Sigmoid colon (tissue), 7 donors: ENCODE data around the gene TIMM13. TPM values are rescaled to one million over a fixed set of nuclear protein-coding genes. Genes with fewer than 3 reads are reported as not detected.
"Not testable (repeated sequence)": the region's sequence is repeated elsewhere in the genome, so short reads cannot be mapped to it uniquely, and the experiment has no call there.

ENCODE experiments used
- DNase-seq: peaks from one replicate; pipeline ENCODE4 v3.0.0-alpha.2; 2019
- H3K27ac ChIP-seq, 4 donors: fragments of 200-600 bp; sonication (generic); one replicate each; pipeline ENCODE4 v1.5.1; 2016 to 2019; ENCODE audit warnings: mild to moderate bottlenecking in 1 of 4
- H3K27me3 ChIP-seq, 3 donors: fragments of 200-600 bp; sonication (generic); one replicate each; pipeline ENCODE4 v1.5.1; 2019; ENCODE audit warnings: mild to moderate bottlenecking in 1 of 3
- H3K36me3 ChIP-seq, 4 donors: fragments of 200-600 bp; sonication (generic); one replicate each; pipeline ENCODE4 v1.5.1; 2016 to 2019
- H3K4me1 ChIP-seq, 4 donors: fragments of 200-600 bp; sonication (generic); one replicate each; pipeline ENCODE4 v1.5.1; 2017 to 2019
- H3K4me3 ChIP-seq, 4 donors: fragments of 200-600 bp; sonication (generic); one replicate each; pipeline ENCODE4 v1.5.1; 2017 to 2019; ENCODE audit warnings: mild to moderate bottlenecking in 2 of 4, moderate library complexity in 1 of 4
- H3K9me3 ChIP-seq, 4 donors: fragments of 200-600 bp in 3 of 4; sonication (generic) in 3 of 4; one replicate each; pipeline versions ENCODE4 v1.5.1 to v1.6.1; 2013 to 2019
- CTCF ChIP-seq, 4 experiments: fragments of 450-650 bp in 3 of 4; fragments of 200-600 bp in 1 of 4; IDR thresholded peaks; one replicate each; pipeline ENCODE4 v1.5.1; 2016 to 2019; ENCODE audit warnings: antibody characterized with exemption in 4 of 4, mild to moderate bottlenecking in 3 of 4, moderate library complexity in 2 of 4
- EP300 ChIP-seq, 4 donors: sonication (generic); formaldehyde crosslinking; IDR thresholded peaks; one replicate each; pipeline ENCODE4 v1.6.1; 2017; ENCODE audit warnings: antibody characterized with exemption in 4 of 4
- POLR2A ChIP-seq, 2 donors: fragments of 450-650 bp; IDR thresholded peaks; one replicate each; pipeline ENCODE4 v1.6.1; 2016; ENCODE audit warnings: antibody characterized with exemption in 2 of 2, mild to moderate bottlenecking in 2 of 2, moderate library complexity in 2 of 2
- POLR2AphosphoS5 ChIP-seq, 4 donors: sonication (generic); formaldehyde crosslinking; IDR thresholded peaks; one replicate each; pipeline ENCODE4 v1.6.1; 2017; ENCODE audit warnings: antibody characterized with exemption in 4 of 4
- WGBS, 2 donors: extraction: QIAGEN DNeasy Blood & Tissue Kit; methylation state at CpG; one replicate each; pipeline ENCODE4 v1.1.7; 2013; 5-methylcytosine and 5-hydroxymethylcytosine counted together
- intact Hi-C: fragments of 100-400 bp; cut with DNase I; formaldehyde crosslinking; loops from one replicate; pipeline ENCODE4 v1.15.1; 2023
- polyA plus RNA-seq, 3 donors: library from polyadenylated mRNA; stranded (reverse); fragments of 200-250 nt; gene quantifications; one replicate each; pipeline ENCODE4 v1.2.3, GENCODE V29; 2013
- total RNA-seq, 4 donors: library from RNA; depleted of rRNA; stranded (reverse); fragments of >200 nt; gene quantifications; one replicate each; pipeline ENCODE4 v1.1.0, GENCODE V29; 2016
- donor health status: healthy with polysubstance abuse.
- donor health status: Bipolar disorder and iron deficiency.
- donor health status: healthy.

Gene TIMM13
- total and polyA plus RNA-seq, 7 donors: 23.6 to 135 (median 29.3) TPM

- H3K9me3 ChIP-seq: no peaks in the 10 kb centered on the region
- no peak overlapping the region for H3K27ac ChIP-seq
- 85 to 88% methylated on average over 13 of the region's 13 CpGs for WGBS, 2 donors
- TF ChIP-seq POLR2AphosphoS5 (IDR thresholded peaks at IDR 0.05) (no peak), POLR2A (IDR thresholded peaks at IDR 0.05) (no peak), EP300 (IDR thresholded peaks at IDR 0.05) (no peak), CTCF (IDR thresholded peaks at IDR 0.05) (no peak)
- no peak for DNase-seq
- H3K4me3 ChIP-seq: no peak overlapping the region
- H3K36me3 ChIP-seq: peaks cover 0 to 16% (median 2%) of the 10 kb centered on the region in 4 donors
- H3K4me1 ChIP-seq: peaks cover 0 to 4% (median 0%) of the 10 kb centered on the region in 4 donors
- no peaks in the 10 kb centered on the region for H3K27me3 ChIP-seq
- intact Hi-C loops: no loop called here
Observed at GRCh38 chr19:2417881-2418406, 9.4 kb downstream of the TIMM13 start.

GRCh38 chr19:2417436-2417835, 9.9 kb downstream of the TIMM13 start:
- DNase-seq, H3K27me3 ChIP-seq, H3K4me3 ChIP-seq, H3K27ac ChIP-seq, H3K9me3 ChIP-seq, intact Hi-C loops, H3K4me1 ChIP-seq: not testable (repeated sequence)
- 95 to 98% methylated on average over 8 of the region's 8 CpGs for WGBS, 2 donors
- peaks cover 0 to 16% (median 2%) of the 10 kb centered on the region in 4 donors for H3K36me3 ChIP-seq

- no peak for TF ChIP-seq POLR2A (IDR thresholded peaks at IDR 0.05)
- no peak for TF ChIP-seq EP300 (IDR thresholded peaks at IDR 0.05)
- no peak for TF ChIP-seq POLR2AphosphoS5 (IDR thresholded peaks at IDR 0.05)
- TF ChIP-seq CTCF (IDR thresholded peaks at IDR 0.05): no peak
- Histone ChIP-seq H3K36me3 (peaks cover 0 to 16% (median 2%) of the 10 kb centered on the region in 4 donors), H3K27me3 (no peaks in the 10 kb centered on the region), H3K4me1 (no peaks in the 10 kb centered on the region), H3K27ac (no peak overlapping the region), H3K9me3 (no peaks in the 10 kb centered on the region), H3K4me3 (no peak overlapping the region)
- intact Hi-C loops: no loop called here
- WGBS, 2 donors: 92% methylated on average over 19 of the region's 19 CpGs
- no peak for DNase-seq
Observed at GRCh38 chr19:2416321-2417097, 10.9 kb downstream of the TIMM13 start.

- Histone ChIP-seq H3K27ac (no peak overlapping the region), H3K36me3 (peaks cover 0 to 16% (median 2%) of the 10 kb centered on the region in 4 donors), H3K4me3 (no peak overlapping the region), H3K27me3 (no peaks in the 10 kb centered on the region), H3K4me1 (no peaks in the 10 kb centered on the region), H3K9me3 (no peaks in the 10 kb centered on the region)
- 76 to 78% methylated on average over 6 of the region's 6 CpGs for WGBS, 2 donors
- intact Hi-C loops: no loop called here
- DNase-seq: no peak
- no peak for TF ChIP-seq POLR2AphosphoS5 (IDR thresholded peaks at IDR 0.05)
- no peak for TF ChIP-seq CTCF (IDR thresholded peaks at IDR 0.05)
- no peak for TF ChIP-seq POLR2A (IDR thresholded peaks at IDR 0.05)
- TF ChIP-seq EP300 (IDR thresholded peaks at IDR 0.05): no peak
Observed at GRCh38 chr19:2415973-2416319, 11.4 kb downstream of the TIMM13 start.

- no peaks in the 10 kb centered on the region for H3K27me3 ChIP-seq
- TF ChIP-seq POLR2A (IDR thresholded peaks at IDR 0.05) (no peak), EP300 (IDR thresholded peaks at IDR 0.05) (no peak), CTCF (IDR thresholded peaks at IDR 0.05) (no peak), POLR2AphosphoS5 (IDR thresholded peaks at IDR 0.05) (no peak)
- H3K4me1 ChIP-seq: no peaks in the 10 kb centered on the region
- no peak overlapping the region for H3K27ac ChIP-seq
- H3K9me3 ChIP-seq: no peaks in the 10 kb centered on the region
- intact Hi-C loops: no loop called here
- 88 to 90% methylated on average over 29 of the region's 29 CpGs for WGBS, 2 donors
- H3K36me3 ChIP-seq: peaks cover 0 to 16% (median 2%) of the 10 kb centered on the region in 4 donors
- no peak overlapping the region for H3K4me3 ChIP-seq
- DNase-seq: no peak
Observed at GRCh38 chr19:2415281-2415972, 12.0 kb downstream of the TIMM13 start.
